Activated naive CD8-positive, alpha-beta T cell treated with anti-CD3 and anti-CD28 coated beads, Interleukin-2, amount 50 U/mL, for 24 hours (primary cell): ENCODE results near the gene HPCA.

ENCODE experiments used
- ATAC-seq: fragments of 150-1000 bp; cut with Tn5 transposase; one replicate; pipeline ENCODE4 v1.10.0; 2021
- DNase-seq: peaks from one replicate; pipeline ENCODE4 v3.0.0; 2021
- H3K27ac Mint-ChIP-seq: one replicate; pipeline ENCODE4 v1.8.0; 2021; ENCODE audit warnings: mild to moderate bottlenecking, mixed read lengths
- H3K27me3 Mint-ChIP-seq: one replicate; pipeline ENCODE4 v1.8.0; 2021; ENCODE audit warnings: mixed read lengths
- H3K36me3 Mint-ChIP-seq: one replicate; pipeline ENCODE4 v1.8.0; 2021; ENCODE audit warnings: low read depth, mixed read lengths
- H3K4me1 Mint-ChIP-seq: one replicate; pipeline ENCODE4 v1.8.0; 2021; ENCODE audit warnings: mixed read lengths
- H3K4me3 Mint-ChIP-seq: one replicate; pipeline ENCODE4 v1.8.0; 2021; ENCODE audit warnings: mild to moderate bottlenecking, moderate library complexity, mixed read lengths
- H3K9me3 Mint-ChIP-seq: one replicate; pipeline ENCODE4 v1.8.0; 2021; ENCODE audit warnings: mixed read lengths

HPCA gene

GRCh38 chr1:32886004-32886827 lies at the start of gene HPCA:
Gene HPCA, plus strand, starts transcription at chr1:32886491. Its CDS starts 2,408 bp downstream, at chr1:32888899.
- ATAC-seq (peak; percentile 57), DNase-seq (peak; percentile 63)
- Mint-ChIP-seq H3K4me1 (peaks cover 3% of the 10 kb centered on the region), H3K4me3 (no peak within 1 kb of the TSS), H3K36me3 (no peaks in the 10 kb centered on the region), H3K27ac (no peak within 1 kb of the TSS), H3K27me3 (peaks cover 60% of the 10 kb centered on the region), H3K9me3 (no peaks in the 10 kb centered on the region)

GRCh38 chr1:32848354-32849063 lies 37.8 kb upstream of the HPCA start:
- Mint-ChIP-seq H3K9me3 (no peaks in the 10 kb centered on the region), H3K36me3 (peaks cover 21% of the 10 kb centered on the region), H3K4me1 (peaks cover 7% of the 10 kb centered on the region), H3K27ac (no peak overlapping the region), H3K4me3 (no peak overlapping the region), H3K27me3 (no peaks in the 10 kb centered on the region)
- ATAC-seq = no peak
- no peak for DNase-seq

- no peaks in the 10 kb centered on the region for H3K9me3 Mint-ChIP-seq
- H3K27me3 Mint-ChIP-seq = no peaks in the 10 kb centered on the region
- H3K4me3 Mint-ChIP-seq = no peak overlapping the region
- peaks cover 23% of the 10 kb centered on the region for H3K36me3 Mint-ChIP-seq
- no peaks in the 10 kb centered on the region for H3K4me1 Mint-ChIP-seq
- no peak for ATAC-seq
- DNase-seq = no peak
- no peak overlapping the region for H3K27ac Mint-ChIP-seq
These were observed 30.3 kb upstream of the HPCA start for GRCh38 chr1:32855861-32856617.

DNA sequence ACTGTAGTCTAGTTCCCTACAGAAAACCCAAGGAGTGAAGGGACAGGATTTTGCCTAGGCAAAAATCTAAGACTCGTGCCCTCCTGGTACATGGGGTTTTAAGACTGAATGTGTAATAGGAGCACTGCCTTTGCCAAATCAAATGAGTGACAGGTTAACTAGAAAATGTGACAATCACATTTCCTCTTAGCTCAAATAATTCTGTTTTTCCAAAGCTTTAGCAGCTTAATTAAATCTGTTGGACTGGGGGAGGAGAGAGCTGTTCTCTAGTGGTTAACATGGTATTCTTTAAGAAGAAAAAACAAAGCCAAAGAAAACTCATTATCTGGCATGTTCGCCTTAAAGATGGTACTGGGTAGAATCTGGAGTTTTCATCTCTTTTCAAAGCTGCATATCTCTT lies 28.2 kb upstream of the HPCA start:
- ATAC-seq (no peak), DNase-seq (no peak)
- Mint-ChIP-seq H3K9me3 (no peaks in the 10 kb centered on the region), H3K4me1 (no peaks in the 10 kb centered on the region), H3K4me3 (no peak overlapping the region), H3K27me3 (no peaks in the 10 kb centered on the region), H3K36me3 (peaks cover 21% of the 10 kb centered on the region), H3K27ac (no peak overlapping the region)

GRCh38 chr1:32858791-32859190 lies 27.5 kb upstream of the HPCA start:
- Mint-ChIP-seq H3K4me1 (no peaks in the 10 kb centered on the region), H3K36me3 (peaks cover 17% of the 10 kb centered on the region), H3K9me3 (no peaks in the 10 kb centered on the region), H3K27ac (no peak overlapping the region), H3K27me3 (no peaks in the 10 kb centered on the region), H3K4me3 (no peak overlapping the region)
- ATAC-seq = no peak
- DNase-seq = no peak

DNA sequence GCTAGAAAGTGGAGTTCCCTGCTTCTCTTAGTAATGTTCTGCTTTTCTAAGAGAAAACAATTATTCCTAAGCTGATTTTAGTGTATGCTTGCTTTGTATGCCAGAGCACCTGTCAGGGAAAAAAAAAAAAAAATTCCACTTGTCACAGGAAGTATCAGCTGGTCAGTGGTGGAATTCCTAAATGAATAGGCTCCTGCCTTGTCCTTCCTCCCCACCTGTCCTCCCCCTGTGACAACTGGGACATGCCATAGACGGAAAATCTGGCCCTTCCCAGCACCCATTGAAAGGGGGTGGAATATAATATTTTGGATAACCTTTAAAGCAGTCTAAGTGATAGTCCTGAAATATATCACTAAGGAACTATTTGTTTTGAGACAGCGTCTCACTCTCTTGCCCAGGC lies 26.4 kb upstream of the HPCA start:
- H3K4me3 Mint-ChIP-seq = no peak overlapping the region
- H3K4me1 Mint-ChIP-seq = no peaks in the 10 kb centered on the region
- H3K27me3 Mint-ChIP-seq = no peaks in the 10 kb centered on the region
- no peak for DNase-seq
- no peak for ATAC-seq
- H3K27ac Mint-ChIP-seq = no peak overlapping the region
- H3K36me3 Mint-ChIP-seq = peaks cover 16% of the 10 kb centered on the region
- no peaks in the 10 kb centered on the region for H3K9me3 Mint-ChIP-seq

DNA sequence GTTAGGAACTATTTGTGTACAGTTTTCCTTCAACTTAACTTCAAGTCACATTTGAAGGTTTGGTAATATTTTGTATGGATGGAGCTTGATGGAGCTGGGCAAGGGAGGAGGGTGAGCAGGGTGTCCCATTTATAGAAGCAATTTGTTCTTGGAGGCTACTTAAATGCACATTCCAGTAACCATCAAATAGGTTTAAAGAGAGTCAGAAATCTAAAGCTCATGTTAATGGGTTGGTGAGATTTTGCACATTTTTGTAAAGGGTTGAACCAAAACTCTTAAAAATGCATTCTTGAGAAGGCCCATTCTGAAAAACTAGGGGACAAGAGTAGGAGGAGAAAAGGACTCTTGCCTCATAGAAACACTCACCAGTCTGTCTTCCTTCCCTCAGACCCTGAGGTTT lies 25.7 kb upstream of the HPCA start:
- DNase-seq = no peak
- Mint-ChIP-seq H3K4me1 (no peaks in the 10 kb centered on the region), H3K27ac (no peak overlapping the region), H3K27me3 (no peaks in the 10 kb centered on the region), H3K9me3 (no peaks in the 10 kb centered on the region), H3K36me3 (peaks cover 16% of the 10 kb centered on the region), H3K4me3 (no peak overlapping the region)
- ATAC-seq = no peak

- no peaks in the 10 kb centered on the region for H3K9me3 Mint-ChIP-seq
- H3K36me3 Mint-ChIP-seq = peaks cover 9% of the 10 kb centered on the region
- H3K4me1 Mint-ChIP-seq = no peaks in the 10 kb centered on the region
- no peak overlapping the region for H3K27ac Mint-ChIP-seq
- H3K4me3 Mint-ChIP-seq = no peak overlapping the region
- DNase-seq (no peak), ATAC-seq (no peak)
- H3K27me3 Mint-ChIP-seq = no peaks in the 10 kb centered on the region
These were observed 24.2 kb upstream of the HPCA start for GRCh38 chr1:32861904-32862695.

GRCh38 chr1:32863218-32863880 lies 22.9 kb upstream of the HPCA start:
- no peak overlapping the region for H3K27ac Mint-ChIP-seq
- H3K27me3 Mint-ChIP-seq = no peaks in the 10 kb centered on the region
- H3K4me1 Mint-ChIP-seq = no peaks in the 10 kb centered on the region
- DNase-seq (no peak), ATAC-seq (no peak)
- H3K36me3 Mint-ChIP-seq = peaks cover 9% of the 10 kb centered on the region
- H3K9me3 Mint-ChIP-seq = no peaks in the 10 kb centered on the region
- H3K4me3 Mint-ChIP-seq = no peak overlapping the region

DNA sequence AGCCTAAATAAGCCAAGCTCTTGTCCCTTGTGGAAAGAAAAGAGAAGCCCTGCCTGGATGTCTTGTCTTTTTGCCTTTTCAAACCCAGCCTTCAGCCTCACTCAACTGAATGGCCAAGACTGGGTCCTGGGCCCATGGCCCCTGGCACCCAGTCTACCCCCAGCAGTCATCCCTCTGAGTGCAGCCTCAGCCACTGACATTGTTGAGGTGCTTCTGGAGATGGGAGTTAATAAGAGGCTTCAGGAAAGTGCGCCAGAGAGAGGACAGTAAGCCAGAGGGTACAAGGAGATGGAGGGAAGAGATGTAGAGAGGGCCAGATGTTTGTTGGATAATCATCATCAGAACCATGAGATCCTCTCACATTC lies 22.4 kb upstream of the HPCA start:
- Mint-ChIP-seq H3K4me3 (no peak overlapping the region), H3K27ac (no peak overlapping the region), H3K4me1 (no peaks in the 10 kb centered on the region), H3K9me3 (no peaks in the 10 kb centered on the region), H3K36me3 (peaks cover 9% of the 10 kb centered on the region), H3K27me3 (no peaks in the 10 kb centered on the region)
- DNase-seq (no peak), ATAC-seq (no peak)

- peaks cover 9% of the 10 kb centered on the region for H3K36me3 Mint-ChIP-seq
- H3K27ac Mint-ChIP-seq = no peak overlapping the region
- no peaks in the 10 kb centered on the region for H3K9me3 Mint-ChIP-seq
- ATAC-seq (no peak), DNase-seq (no peak)
- peaks cover 4% of the 10 kb centered on the region for H3K27me3 Mint-ChIP-seq
- no peaks in the 10 kb centered on the region for H3K4me1 Mint-ChIP-seq
- H3K4me3 Mint-ChIP-seq = no peak overlapping the region
These were observed 21.8 kb upstream of the HPCA start for GRCh38 chr1:32864375-32865019.

- ATAC-seq = no peak
- peaks cover 6% of the 10 kb centered on the region for H3K4me1 Mint-ChIP-seq
- H3K36me3 Mint-ChIP-seq = peaks cover 6% of the 10 kb centered on the region
- no peak for DNase-seq
- no peak overlapping the region for H3K4me3 Mint-ChIP-seq
- H3K27me3 Mint-ChIP-seq = peaks cover 11% of the 10 kb centered on the region
- H3K27ac Mint-ChIP-seq = no peak overlapping the region
- H3K9me3 Mint-ChIP-seq = no peaks in the 10 kb centered on the region
These were observed 20.5 kb upstream of the HPCA start for GRCh38 chr1:32865639-32866405.

- Mint-ChIP-seq H3K9me3 (no peaks in the 10 kb centered on the region), H3K4me1 (peaks cover 12% of the 10 kb centered on the region), H3K27me3 (peaks cover 22% of the 10 kb centered on the region), H3K27ac (no peak overlapping the region), H3K4me3 (no peak overlapping the region), H3K36me3 (peaks cover 6% of the 10 kb centered on the region)
- ATAC-seq (no peak), DNase-seq (no peak)
These were observed 19.1 kb upstream of the HPCA start for GRCh38 chr1:32867151-32867550.
